Fibroblast of lung (primary cell): ENCODE results near the gene ZNF692.

Experiments used
- EZH2 ChIP-seq: IDR thresholded peaks from 2 replicates; pipeline ENCODE4 v1.5.1; 2012; ENCODE audit warnings: low read length, control low read depth, mild to moderate bottlenecking; ENCODE audit errors: missing control alignments
- TF ChIP-seq, protein P1 (sequence below), 2 donors: IDR thresholded peaks in 1 of 2; conservative IDR thresholded peaks in 1 of 2; 1 replicate in 1 of 2; 2 replicates in 1 of 2; pipeline ENCODE4 v1.5.1; 2011 to 2012; ENCODE audit warnings: low read length in 2 of 2, control low read depth in 1 of 2, inconsistent platforms in 1 of 2, low read depth in 1 of 2, mild to moderate bottlenecking in 1 of 2

DNA sequence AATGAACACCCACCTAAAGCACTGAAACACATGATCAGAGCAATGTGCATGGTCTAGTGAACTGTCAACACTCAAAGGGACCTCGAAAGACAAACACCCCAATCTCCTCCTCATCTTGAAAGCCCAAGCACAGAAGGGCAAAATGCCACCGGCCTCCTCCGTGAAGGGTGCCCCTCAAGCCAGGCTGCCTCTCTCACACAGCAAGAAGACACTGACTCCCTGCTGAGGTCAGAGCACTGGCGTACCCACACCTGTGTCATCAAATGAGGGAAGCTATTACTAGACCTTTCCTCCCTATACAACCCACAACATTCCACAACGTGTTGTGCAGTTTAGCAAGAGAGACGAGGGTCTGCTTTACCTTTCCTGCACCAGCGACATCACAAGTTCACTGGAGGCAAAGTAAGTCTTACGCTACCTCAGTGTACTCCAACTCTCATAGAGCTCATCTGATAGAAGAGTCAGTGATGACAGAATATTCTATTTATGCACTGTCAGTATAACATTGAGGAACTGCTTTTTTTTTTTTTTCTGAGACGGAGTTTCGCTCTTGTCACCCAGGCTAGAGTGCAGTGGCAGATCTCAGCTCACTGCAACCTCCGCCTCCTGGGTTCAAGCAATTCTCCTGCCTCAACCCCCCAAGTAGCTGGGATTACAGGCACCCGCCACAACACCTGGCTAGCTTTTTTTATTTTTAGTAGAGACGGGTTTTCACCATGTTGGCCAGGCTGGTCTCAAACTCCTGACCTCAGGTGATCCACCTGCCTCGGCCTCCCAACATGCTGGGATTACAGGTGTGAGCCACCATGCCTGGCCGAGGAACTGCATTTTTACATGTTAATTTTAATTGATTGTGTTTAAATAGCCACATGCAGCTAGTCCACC, 36.5 kb downstream of the ZNF692 start:
- TF ChIP-seq, protein P1, sequence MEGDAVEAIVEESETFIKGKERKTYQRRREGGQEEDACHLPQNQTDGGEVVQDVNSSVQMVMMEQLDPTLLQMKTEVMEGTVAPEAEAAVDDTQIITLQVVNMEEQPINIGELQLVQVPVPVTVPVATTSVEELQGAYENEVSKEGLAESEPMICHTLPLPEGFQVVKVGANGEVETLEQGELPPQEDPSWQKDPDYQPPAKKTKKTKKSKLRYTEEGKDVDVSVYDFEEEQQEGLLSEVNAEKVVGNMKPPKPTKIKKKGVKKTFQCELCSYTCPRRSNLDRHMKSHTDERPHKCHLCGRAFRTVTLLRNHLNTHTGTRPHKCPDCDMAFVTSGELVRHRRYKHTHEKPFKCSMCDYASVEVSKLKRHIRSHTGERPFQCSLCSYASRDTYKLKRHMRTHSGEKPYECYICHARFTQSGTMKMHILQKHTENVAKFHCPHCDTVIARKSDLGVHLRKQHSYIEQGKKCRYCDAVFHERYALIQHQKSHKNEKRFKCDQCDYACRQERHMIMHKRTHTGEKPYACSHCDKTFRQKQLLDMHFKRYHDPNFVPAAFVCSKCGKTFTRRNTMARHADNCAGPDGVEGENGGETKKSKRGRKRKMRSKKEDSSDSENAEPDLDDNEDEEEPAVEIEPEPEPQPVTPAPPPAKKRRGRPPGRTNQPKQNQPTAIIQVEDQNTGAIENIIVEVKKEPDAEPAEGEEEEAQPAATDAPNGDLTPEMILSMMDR (conservative IDR thresholded peaks at IDR 0.05 in 1 of 2, IDR thresholded peaks at IDR 0.05 in 1 of 2; ENCODE audit: low read depth in 1 of 2, low read length in 2 of 2): no peak
- TF ChIP-seq EZH2: no peak
